Measurements from ENCODE around the gene LPAR1.

DNA sequence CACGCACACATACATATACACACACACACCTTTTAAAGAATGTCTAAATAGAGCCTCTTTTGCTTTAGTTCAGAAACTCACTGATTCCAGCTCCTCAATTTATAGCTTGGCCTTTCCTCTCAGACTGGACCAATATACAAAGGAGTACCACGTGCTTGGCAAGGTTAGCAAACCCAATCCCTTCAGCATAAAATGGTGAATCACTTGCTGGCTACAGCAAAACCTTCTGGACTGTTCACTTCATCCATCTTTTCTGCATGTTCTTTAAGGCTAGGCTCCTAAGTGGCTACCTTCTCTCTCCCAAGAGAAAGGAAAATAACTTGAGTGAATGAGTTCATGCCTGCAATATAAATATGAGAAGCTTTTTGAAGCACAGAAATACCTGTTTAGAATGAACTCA lies 109.7 kb downstream of the LPAR1 start:
- TF ChIP-seq TAF1 (IDR thresholded peaks at IDR 0.05; ENCODE audit: borderline replicate concordance, low read depth, low read length) (no peak), POLR2A (IDR thresholded peaks at IDR 0.05; ENCODE audit: low read depth, low read length) (no peak)
